ENCODE results near the gene GUCY1A1. TPM values are rescaled to one million over a fixed set of nuclear protein-coding genes. Genes with fewer than 3 reads are reported as not detected.
A peak's percentile ranks its signal among the peaks of the same experiment; 100 is the strongest.

Gene GUCY1A1
- total RNA-seq, 1 donor from 2014 or later, result 49.1 TPM

GRCh38 chr4:155678011-155678410 lies 11.4 kb downstream of the GUCY1A1 start:
- Mint-ChIP-seq H3K27ac (no peak overlapping the region), H3K4me3 (no peak overlapping the region), H3K27me3 (ENCODE audit: low read depth) (no peaks in the 10 kb centered on the region), H3K9me3 (no peaks in the 10 kb centered on the region), H3K4me1 (peaks cover 52% of the 10 kb centered on the region), H3K36me3 (peaks cover 9% of the 10 kb centered on the region)
- TF ChIP-seq, protein P1, sequence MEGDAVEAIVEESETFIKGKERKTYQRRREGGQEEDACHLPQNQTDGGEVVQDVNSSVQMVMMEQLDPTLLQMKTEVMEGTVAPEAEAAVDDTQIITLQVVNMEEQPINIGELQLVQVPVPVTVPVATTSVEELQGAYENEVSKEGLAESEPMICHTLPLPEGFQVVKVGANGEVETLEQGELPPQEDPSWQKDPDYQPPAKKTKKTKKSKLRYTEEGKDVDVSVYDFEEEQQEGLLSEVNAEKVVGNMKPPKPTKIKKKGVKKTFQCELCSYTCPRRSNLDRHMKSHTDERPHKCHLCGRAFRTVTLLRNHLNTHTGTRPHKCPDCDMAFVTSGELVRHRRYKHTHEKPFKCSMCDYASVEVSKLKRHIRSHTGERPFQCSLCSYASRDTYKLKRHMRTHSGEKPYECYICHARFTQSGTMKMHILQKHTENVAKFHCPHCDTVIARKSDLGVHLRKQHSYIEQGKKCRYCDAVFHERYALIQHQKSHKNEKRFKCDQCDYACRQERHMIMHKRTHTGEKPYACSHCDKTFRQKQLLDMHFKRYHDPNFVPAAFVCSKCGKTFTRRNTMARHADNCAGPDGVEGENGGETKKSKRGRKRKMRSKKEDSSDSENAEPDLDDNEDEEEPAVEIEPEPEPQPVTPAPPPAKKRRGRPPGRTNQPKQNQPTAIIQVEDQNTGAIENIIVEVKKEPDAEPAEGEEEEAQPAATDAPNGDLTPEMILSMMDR (IDR thresholded peaks at IDR 0.05; ENCODE audit: unreplicated experiment), result no peak
- no peak for DNase-seq (ENCODE audit: low spot score in 2 of 2, unreplicated experiment in 2 of 2)

DNA sequence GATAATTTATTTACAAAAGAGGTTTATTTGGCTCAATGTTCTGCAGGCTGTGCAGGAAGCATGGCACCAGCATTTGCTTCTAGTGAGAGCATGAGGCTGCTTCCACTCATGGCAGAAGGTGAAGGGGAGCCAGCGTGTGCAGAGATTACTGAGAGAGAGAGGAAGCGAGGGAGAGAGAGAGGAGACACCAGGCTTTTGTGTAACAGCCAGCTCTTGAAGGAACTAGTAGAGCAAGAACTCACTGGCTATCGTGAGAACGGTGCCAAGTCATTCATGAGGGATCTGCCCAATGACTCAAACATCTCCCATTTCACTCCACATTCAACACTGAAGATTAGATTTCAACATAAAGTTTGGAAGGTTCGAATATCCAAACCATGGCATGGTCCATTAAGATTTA lies 12.7 kb downstream of the GUCY1A1 start:
- Mint-ChIP-seq H3K27ac (no peak overlapping the region), H3K9me3 (no peaks in the 10 kb centered on the region), H3K4me1 (peaks cover 49% of the 10 kb centered on the region), H3K4me3 (no peak overlapping the region), H3K36me3 (peaks cover 8% of the 10 kb centered on the region), H3K27me3 (ENCODE audit: low read depth) (no peaks in the 10 kb centered on the region)
- TF ChIP-seq, protein P1 (IDR thresholded peaks at IDR 0.05; ENCODE audit: unreplicated experiment), result no peak
- no peak for DNase-seq (ENCODE audit: low spot score in 2 of 2, unreplicated experiment in 2 of 2)

DNA sequence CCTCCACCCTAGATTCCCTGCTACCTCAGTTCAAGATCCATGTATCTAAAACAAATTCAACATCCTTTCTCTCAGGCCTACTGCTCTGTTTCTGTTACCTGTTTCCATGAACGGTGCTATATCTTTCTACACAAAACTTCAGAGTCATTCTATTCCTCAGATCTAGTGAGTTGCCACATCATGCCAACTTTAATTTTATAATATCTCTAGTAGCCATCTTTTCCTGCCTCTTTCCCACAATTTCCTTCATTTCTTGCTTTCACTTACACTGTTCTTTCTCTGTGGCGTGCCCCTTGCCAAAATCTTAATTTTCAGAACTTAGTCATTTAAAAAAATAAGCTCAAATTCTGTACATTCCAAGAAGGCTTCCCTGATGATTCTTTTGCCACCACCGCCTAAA lies 15.2 kb downstream of the GUCY1A1 start:
- TF ChIP-seq, protein P1 (IDR thresholded peaks at IDR 0.05; ENCODE audit: unreplicated experiment), result no peak
- Mint-ChIP-seq H3K9me3 (peaks cover 7% of the 10 kb centered on the region), H3K4me1 (peaks cover 37% of the 10 kb centered on the region), H3K27me3 (ENCODE audit: low read depth) (no peaks in the 10 kb centered on the region), H3K27ac (peak overlapping the region; percentile 8), H3K36me3 (peaks cover 15% of the 10 kb centered on the region), H3K4me3 (no peak overlapping the region)
- DNase-seq (ENCODE audit: low spot score in 2 of 2, unreplicated experiment in 2 of 2), result no peak

DNA sequence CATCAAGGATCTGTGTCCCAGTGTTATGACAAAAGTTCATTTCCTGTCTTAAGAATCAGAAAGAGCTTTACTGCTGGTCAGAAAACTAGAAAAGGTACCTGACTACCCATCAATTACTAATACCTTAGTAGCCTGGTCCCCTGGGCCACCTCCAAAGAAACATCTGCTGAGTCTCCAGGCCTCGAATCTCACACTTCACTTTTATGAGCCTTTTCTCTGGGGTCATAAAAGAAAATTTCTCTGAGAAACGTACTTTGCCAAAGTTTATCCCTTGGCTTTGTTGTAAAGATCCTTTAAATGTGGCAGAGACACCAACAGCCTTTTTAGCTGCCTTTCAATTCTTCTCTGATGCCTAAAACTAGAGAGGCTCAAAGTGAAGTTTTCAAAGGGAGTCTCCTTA lies 17.8 kb downstream of the GUCY1A1 start:
- Mint-ChIP-seq H3K9me3 (peaks cover 7% of the 10 kb centered on the region), H3K4me3 (no peak overlapping the region), H3K4me1 (peaks cover 39% of the 10 kb centered on the region), H3K36me3 (peaks cover 10% of the 10 kb centered on the region), H3K27me3 (ENCODE audit: low read depth) (no peaks in the 10 kb centered on the region), H3K27ac (peak overlapping the region; percentile 14)
- DNase-seq (ENCODE audit: low spot score in 2 of 2, unreplicated experiment in 2 of 2), result no peak
- TF ChIP-seq, protein P1 (IDR thresholded peaks at IDR 0.05; ENCODE audit: unreplicated experiment), result no peak

DNA sequence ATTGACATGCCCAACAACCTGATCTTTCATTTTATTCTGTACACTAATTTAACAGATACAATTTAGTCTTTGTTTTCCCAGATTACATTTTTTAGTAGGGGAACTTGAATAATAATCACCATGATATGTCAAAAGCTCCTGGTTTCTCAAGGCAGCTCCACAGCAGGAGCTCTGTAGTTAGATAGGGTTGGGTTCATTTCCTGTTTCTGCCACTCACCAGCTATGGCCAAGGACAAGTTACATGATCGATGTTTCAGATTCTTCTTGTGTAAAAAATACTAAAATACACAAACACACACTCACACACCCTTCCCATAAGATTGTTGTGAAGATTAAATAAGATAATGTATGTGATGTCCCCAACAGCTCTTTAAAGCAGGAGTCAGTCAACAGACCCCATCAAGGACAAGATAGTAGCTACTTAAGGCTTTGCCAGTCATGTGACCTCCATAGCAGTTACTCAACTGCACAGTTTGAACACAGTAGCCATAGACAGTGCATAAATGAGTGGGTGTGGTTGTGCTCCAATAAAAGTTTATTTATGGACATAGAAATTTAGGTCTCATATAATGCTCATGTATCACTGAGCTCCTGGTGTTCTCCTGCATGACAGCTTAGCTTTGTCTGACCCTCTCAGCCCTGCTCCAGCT lies 18.4 kb downstream of the GUCY1A1 start:
- Mint-ChIP-seq H3K9me3 (peaks cover 7% of the 10 kb centered on the region), H3K36me3 (peaks cover 8% of the 10 kb centered on the region), H3K4me1 (peaks cover 39% of the 10 kb centered on the region), H3K27ac (no peak overlapping the region), H3K4me3 (no peak overlapping the region), H3K27me3 (ENCODE audit: low read depth) (no peaks in the 10 kb centered on the region)
- no peak for DNase-seq (ENCODE audit: low spot score in 2 of 2, unreplicated experiment in 2 of 2)
- TF ChIP-seq, protein P1 (IDR thresholded peaks at IDR 0.05; ENCODE audit: unreplicated experiment), result no peak

Data from mesothelial cell of epicardium (in vitro differentiated cells).